ENCODE measurements around the gene ANAPC10. TPM values are rescaled to one million over a fixed set of nuclear protein-coding genes. Genes with fewer than 3 reads are reported as not detected.
A peak's percentile ranks its signal among the peaks of the same experiment; 100 is the strongest.

ANAPC10 gene
- total and polyA plus RNA-seq, 4 donors, result 12.9 to 22.8 (median 19.4) TPM

DNA sequence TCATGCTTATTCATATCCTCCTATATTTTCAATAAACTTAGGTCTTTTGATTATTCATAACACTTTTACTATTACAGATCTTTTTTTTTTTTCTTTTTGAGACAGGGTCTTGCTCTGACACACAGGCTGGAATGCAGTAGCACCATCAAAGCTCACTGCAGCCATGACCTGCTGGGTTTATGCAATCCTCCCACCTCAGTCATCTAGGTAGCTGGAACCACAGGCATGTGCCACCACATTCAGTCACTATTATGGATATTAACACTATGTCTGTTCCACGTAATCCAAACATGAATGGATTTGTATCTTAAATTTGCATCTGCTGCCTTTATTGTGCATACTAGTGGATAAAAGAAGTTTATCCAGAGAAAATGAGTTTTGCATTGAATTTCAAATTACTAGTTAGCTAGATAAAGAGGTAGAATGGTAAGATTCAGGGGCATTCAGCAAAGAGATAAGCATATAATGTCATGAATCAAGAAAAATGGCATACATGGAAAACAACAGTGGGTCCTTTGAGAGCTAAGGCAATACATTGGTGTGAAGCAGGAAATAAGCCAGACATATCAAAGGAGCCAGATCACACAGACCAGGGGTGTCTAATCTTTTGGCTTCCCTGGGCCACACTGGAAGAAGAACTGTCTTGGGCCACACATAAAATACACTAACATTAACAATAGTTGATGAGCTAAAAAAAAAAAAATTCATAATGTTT is 13.9 kb downstream of the ANAPC10 start:
- WGBS, 2 donors, result 96% methylated on average over 1 of the region's 1 CpG
- no peaks in the 10 kb centered on the region for H3K4me1 ChIP-seq (ENCODE audit: control insufficient read depth in 1 of 2, insufficient read depth in 2 of 2, low read length in 2 of 2)
- no peak overlapping the region for H3K27ac ChIP-seq (ENCODE audit: low read depth in 1 of 2, low read length in 2 of 2)
- H3K27me3 ChIP-seq (ENCODE audit: control insufficient read depth in 1 of 2, insufficient read depth in 2 of 2, low read length in 1 of 2), result no peaks in the 10 kb centered on the region
- H3K36me3 ChIP-seq (ENCODE audit: control insufficient read depth in 1 of 2, insufficient read depth in 2 of 2, low read length in 1 of 2), result peaks cover 0 to 2% of the 10 kb centered on the region in 2 donors
- DNase-seq (no peak), ATAC-seq (ENCODE audit: low FRiP score) (no peak)
- intact Hi-C loops (cut with DNase I), result no loop called here
- H3K9me3 ChIP-seq (ENCODE audit: control insufficient read depth, low read length), result no peaks in the 10 kb centered on the region
- no peak overlapping the region for H3K4me3 ChIP-seq (ENCODE audit: low read length in 2 of 2)

DNA sequence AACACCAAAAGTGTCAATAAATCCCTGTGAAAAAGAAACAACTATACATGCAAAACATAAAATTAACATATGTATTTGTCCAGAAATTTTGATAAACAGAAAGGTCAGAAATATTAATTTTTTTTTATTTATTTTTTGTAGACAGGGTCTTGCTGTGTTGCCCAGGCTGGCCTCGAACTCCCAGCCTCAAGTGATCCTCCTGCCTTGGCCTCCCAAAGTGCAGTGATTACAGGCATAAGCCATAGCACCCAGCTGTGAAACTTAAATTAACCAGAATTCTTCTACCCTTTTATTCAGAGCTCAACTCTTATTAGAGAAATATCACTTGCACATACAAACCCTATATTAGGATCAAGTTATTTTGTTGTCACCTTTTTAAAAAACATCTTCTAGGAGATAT is 16.2 kb downstream of the ANAPC10 start:
- 85 to 100% methylated on average over 1 of the region's 1 CpG for WGBS, 2 donors
- ATAC-seq (ENCODE audit: low FRiP score) (no peak), DNase-seq (no peak)
- no peaks in the 10 kb centered on the region for H3K27me3 ChIP-seq (ENCODE audit: control insufficient read depth in 1 of 2, insufficient read depth in 2 of 2, low read length in 1 of 2)
- H3K27ac ChIP-seq (ENCODE audit: low read depth in 1 of 2, low read length in 2 of 2), result no peak overlapping the region
- peaks cover 0 to 2% of the 10 kb centered on the region in 2 donors for H3K36me3 ChIP-seq (ENCODE audit: control insufficient read depth in 1 of 2, insufficient read depth in 2 of 2, low read length in 1 of 2)
- H3K4me1 ChIP-seq (ENCODE audit: control insufficient read depth in 1 of 2, insufficient read depth in 2 of 2, low read length in 2 of 2), result no peaks in the 10 kb centered on the region
- H3K4me3 ChIP-seq (ENCODE audit: low read length in 2 of 2), result no peak overlapping the region
- intact Hi-C loops (cut with DNase I), result no loop called here
- no peaks in the 10 kb centered on the region for H3K9me3 ChIP-seq (ENCODE audit: control insufficient read depth, low read length)

GRCh38 chr4:145076469-145076855 is 21.5 kb downstream of the ANAPC10 start:
- Histone ChIP-seq H3K4me1 (ENCODE audit: control insufficient read depth in 1 of 2, insufficient read depth in 2 of 2, low read length in 2 of 2) (no peaks in the 10 kb centered on the region), H3K27ac (ENCODE audit: low read depth in 1 of 2, low read length in 2 of 2) (no peak overlapping the region), H3K9me3 (ENCODE audit: control insufficient read depth, low read length) (no peaks in the 10 kb centered on the region), H3K4me3 (ENCODE audit: low read length in 2 of 2) (no peak overlapping the region), H3K36me3 (ENCODE audit: control insufficient read depth in 1 of 2, insufficient read depth in 2 of 2, low read length in 1 of 2) (no peaks in the 10 kb centered on the region), H3K27me3 (ENCODE audit: control insufficient read depth in 1 of 2, insufficient read depth in 2 of 2, low read length in 1 of 2) (no peaks in the 10 kb centered on the region)
- intact Hi-C loops (cut with DNase I), result no loop called here
- ATAC-seq (ENCODE audit: low FRiP score) (no peak), DNase-seq (no peak)
- WGBS, 2 donors, result 30 to 54% methylated on average over 2 of the region's 2 CpGs

DNA sequence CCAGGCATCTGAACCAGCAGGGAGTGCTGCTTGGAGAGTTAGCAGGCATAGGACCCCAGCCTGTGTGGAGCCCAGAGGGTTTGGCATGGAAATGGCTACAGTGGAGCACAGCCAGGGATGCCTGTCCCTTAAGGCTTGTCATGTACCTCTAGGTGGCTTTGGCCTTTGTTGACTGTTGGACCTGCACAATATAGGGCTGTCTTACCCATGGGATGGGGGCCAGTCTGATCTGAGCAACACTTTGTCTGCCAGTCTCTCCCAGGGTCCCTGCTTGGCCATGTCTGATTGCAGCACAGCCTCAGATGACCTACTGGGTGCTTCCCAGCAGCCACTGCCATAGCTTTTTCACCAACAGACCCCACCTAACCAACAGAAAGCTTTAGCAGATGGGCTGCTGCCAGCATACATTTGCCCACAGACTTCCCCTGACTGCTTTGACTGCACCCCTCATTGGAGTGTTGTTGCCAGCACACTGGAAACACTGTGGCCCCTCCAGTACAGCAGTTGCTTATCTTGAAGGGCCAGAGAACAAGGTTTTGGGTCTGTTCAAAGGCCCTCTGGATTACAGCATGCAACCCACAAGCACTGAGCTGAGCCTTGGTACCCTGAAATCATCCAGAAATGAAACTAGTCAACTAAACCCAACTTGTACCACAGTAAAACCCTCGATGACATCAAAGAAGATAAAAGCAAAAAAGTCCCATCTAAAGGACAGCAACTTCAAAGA is 22.1 kb downstream of the ANAPC10 start:
- DNase-seq (no peak), ATAC-seq (ENCODE audit: low FRiP score) (no peak)
- Histone ChIP-seq H3K27ac (ENCODE audit: low read depth in 1 of 2, low read length in 2 of 2) (no peak overlapping the region), H3K4me3 (ENCODE audit: low read length in 2 of 2) (no peak overlapping the region), H3K9me3 (ENCODE audit: control insufficient read depth, low read length) (no peaks in the 10 kb centered on the region), H3K27me3 (ENCODE audit: control insufficient read depth in 1 of 2, insufficient read depth in 2 of 2, low read length in 1 of 2) (no peaks in the 10 kb centered on the region), H3K36me3 (ENCODE audit: control insufficient read depth in 1 of 2, insufficient read depth in 2 of 2, low read length in 1 of 2) (no peaks in the 10 kb centered on the region), H3K4me1 (ENCODE audit: control insufficient read depth in 1 of 2, insufficient read depth in 2 of 2, low read length in 2 of 2) (no peaks in the 10 kb centered on the region)
- intact Hi-C loops (cut with DNase I), result no loop called here
- 90 to 93% methylated on average over 1 of the region's 1 CpG for WGBS, 2 donors

- no peak for ATAC-seq (ENCODE audit: low FRiP score)
- H3K4me1 ChIP-seq (ENCODE audit: control insufficient read depth in 1 of 2, insufficient read depth in 2 of 2, low read length in 2 of 2), result no peaks in the 10 kb centered on the region
- 93 to 96% methylated on average over 2 of the region's 2 CpGs for WGBS, 2 donors
Measured at GRCh38 chr4:145071560-145071959, 26.4 kb downstream of the ANAPC10 start.

DNA sequence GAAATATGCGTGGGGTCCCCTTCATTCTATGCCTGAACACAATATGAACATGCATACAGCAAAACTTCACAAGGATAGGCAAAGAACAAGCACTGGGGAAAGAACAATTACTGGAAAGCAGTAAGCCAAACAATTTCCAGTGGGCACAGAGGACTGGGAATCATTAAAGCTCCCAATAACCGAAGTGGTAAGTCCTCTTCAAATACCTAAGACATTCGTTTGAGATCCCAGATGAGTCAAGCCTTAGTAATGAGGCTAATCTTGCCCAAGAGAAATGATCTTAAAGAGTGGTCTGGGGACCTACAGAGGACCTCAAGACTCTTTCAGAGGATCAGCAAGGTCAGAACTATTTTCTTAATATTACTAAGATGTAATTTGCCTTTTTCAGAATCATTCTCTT is 28.6 kb downstream of the ANAPC10 start:
- ATAC-seq (ENCODE audit: low FRiP score), result no peak
- no peak for DNase-seq
- no peaks in the 10 kb centered on the region for H3K36me3 ChIP-seq (ENCODE audit: control insufficient read depth in 1 of 2, insufficient read depth in 2 of 2, low read length in 1 of 2)
- H3K4me3 ChIP-seq (ENCODE audit: low read length in 2 of 2), result no peak overlapping the region
- no peaks in the 10 kb centered on the region for H3K4me1 ChIP-seq (ENCODE audit: control insufficient read depth in 1 of 2, insufficient read depth in 2 of 2, low read length in 2 of 2)
- H3K27me3 ChIP-seq (ENCODE audit: control insufficient read depth in 1 of 2, insufficient read depth in 2 of 2, low read length in 1 of 2), result no peaks in the 10 kb centered on the region
- H3K9me3 ChIP-seq (ENCODE audit: control insufficient read depth, low read length), result no peaks in the 10 kb centered on the region
- no peak overlapping the region for H3K27ac ChIP-seq (ENCODE audit: low read depth in 1 of 2, low read length in 2 of 2)
- 74 to 83% methylated on average over 3 of the region's 3 CpGs for WGBS, 2 donors
- intact Hi-C loops (cut with DNase I), result no loop called here

More at GRCh38 chr4:145071560-145071959, 26.4 kb downstream of the ANAPC10 start:
- H3K27ac ChIP-seq (ENCODE audit: low read depth in 1 of 2, low read length in 2 of 2), result no peak overlapping the region
- H3K9me3 ChIP-seq (ENCODE audit: control insufficient read depth, low read length), result no peaks in the 10 kb centered on the region
- intact Hi-C loops (cut with DNase I), result no loop called here
- H3K27me3 ChIP-seq (ENCODE audit: control insufficient read depth in 1 of 2, insufficient read depth in 2 of 2, low read length in 1 of 2), result no peaks in the 10 kb centered on the region
- DNase-seq, result no peak
- no peak overlapping the region for H3K4me3 ChIP-seq (ENCODE audit: low read length in 2 of 2)
- no peaks in the 10 kb centered on the region for H3K36me3 ChIP-seq (ENCODE audit: control insufficient read depth in 1 of 2, insufficient read depth in 2 of 2, low read length in 1 of 2)

GRCh38 chr4:145066063-145066501 is 31.9 kb downstream of the ANAPC10 start:
- no peaks in the 10 kb centered on the region for H3K9me3 ChIP-seq (ENCODE audit: control insufficient read depth, low read length)
- ATAC-seq (ENCODE audit: low FRiP score) (no peak), DNase-seq (no peak)
- intact Hi-C loops (cut with DNase I), result no loop called here
- no peaks in the 10 kb centered on the region for H3K36me3 ChIP-seq (ENCODE audit: control insufficient read depth in 1 of 2, insufficient read depth in 2 of 2, low read length in 1 of 2)
- H3K27ac ChIP-seq (ENCODE audit: low read depth in 1 of 2, low read length in 2 of 2), result no peak overlapping the region
- 63% methylated on average over 2 of the region's 2 CpGs for WGBS, 2 donors
- no peaks in the 10 kb centered on the region for H3K4me1 ChIP-seq (ENCODE audit: control insufficient read depth in 1 of 2, insufficient read depth in 2 of 2, low read length in 2 of 2)
- H3K4me3 ChIP-seq (ENCODE audit: low read length in 2 of 2), result no peak overlapping the region
- no peaks in the 10 kb centered on the region for H3K27me3 ChIP-seq (ENCODE audit: control insufficient read depth in 1 of 2, insufficient read depth in 2 of 2, low read length in 1 of 2)

DNA sequence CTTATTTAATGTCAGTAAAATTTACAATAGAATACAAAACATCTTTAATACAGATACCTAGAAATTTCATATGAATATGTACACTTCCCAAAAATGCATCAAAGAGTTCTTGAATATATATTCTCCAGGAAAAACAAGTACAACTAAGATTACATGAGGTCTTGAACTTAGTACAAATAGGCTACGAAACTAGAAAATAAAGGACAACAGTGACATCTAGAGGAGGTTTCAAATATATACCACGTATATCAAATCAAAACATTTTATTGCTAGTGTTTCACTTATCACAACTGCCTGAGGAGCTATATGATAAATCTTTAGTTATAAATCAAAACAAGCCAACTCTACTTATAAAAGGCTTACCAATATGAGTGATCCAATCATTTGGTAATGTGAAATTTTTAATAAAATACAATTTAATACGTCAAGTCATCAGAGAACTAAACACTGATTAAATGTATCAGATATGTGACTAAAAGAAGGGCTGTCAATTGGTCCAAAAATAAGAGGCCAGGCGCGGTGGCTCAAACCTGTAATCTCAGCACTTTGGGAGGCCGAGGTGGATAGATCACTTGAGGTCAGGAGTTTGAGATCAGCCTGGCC is 36.6 kb downstream of the ANAPC10 start:
- Histone ChIP-seq H3K36me3 (ENCODE audit: control insufficient read depth in 1 of 2, insufficient read depth in 2 of 2, low read length in 1 of 2) (no peaks in the 10 kb centered on the region), H3K4me3 (ENCODE audit: low read length in 2 of 2) (no peak overlapping the region), H3K4me1 (ENCODE audit: control insufficient read depth in 1 of 2, insufficient read depth in 2 of 2, low read length in 2 of 2) (no peaks in the 10 kb centered on the region), H3K27ac (ENCODE audit: low read depth in 1 of 2, low read length in 2 of 2) (no peak overlapping the region), H3K9me3 (ENCODE audit: control insufficient read depth, low read length) (no peaks in the 10 kb centered on the region), H3K27me3 (ENCODE audit: control insufficient read depth in 1 of 2, insufficient read depth in 2 of 2, low read length in 1 of 2) (no peaks in the 10 kb centered on the region)
- WGBS, 2 donors, result 51 to 60% methylated on average over 6 of the region's 6 CpGs
- ATAC-seq (ENCODE audit: low FRiP score) (peak; percentile 74), DNase-seq (no peak)
- intact Hi-C loops (cut with DNase I), result loop anchor here (5.0 kb wide), 1 partner anchor 889 kb away; no protein-coding TSS in a partner anchor
